ENCODE results near the gene PAQR4. TPM values are rescaled to one million over a fixed set of nuclear protein-coding genes. Genes with fewer than 3 reads are reported as not detected.

Gene PAQR4
- total RNA-seq, 1 experiment from 2014 or later, result 47.9 TPM

DNA sequence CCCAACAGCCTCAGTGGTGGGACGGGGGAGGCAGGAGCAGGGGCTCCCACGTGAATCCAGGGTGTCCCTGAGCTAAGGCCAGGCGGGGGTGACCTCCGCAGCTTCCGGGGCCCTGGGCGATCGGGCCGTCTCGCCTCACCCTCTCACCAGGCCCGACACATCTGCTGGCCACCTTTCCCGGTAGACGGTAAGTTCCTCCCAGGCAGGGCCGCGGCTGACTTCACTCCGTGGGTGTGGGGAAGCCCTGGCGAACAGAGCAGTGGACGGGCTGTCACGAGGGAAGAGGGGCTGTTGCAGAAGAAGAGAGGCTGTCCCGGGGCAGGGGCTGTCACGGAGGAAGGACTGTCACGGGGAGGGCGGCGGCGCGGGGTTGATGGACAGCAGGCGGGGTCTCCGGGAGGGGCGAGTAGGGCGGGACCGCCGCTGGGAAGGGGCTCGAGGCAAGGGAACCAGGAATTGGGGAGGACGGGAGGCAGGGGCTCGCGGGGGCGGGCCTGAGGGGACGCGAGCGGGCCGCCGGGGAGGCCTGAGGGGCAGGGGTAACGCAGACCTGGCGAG, 10.6 kb downstream of the PAQR4 start:
- no peak for DNase-seq (ENCODE audit: low read depth)

DNA sequence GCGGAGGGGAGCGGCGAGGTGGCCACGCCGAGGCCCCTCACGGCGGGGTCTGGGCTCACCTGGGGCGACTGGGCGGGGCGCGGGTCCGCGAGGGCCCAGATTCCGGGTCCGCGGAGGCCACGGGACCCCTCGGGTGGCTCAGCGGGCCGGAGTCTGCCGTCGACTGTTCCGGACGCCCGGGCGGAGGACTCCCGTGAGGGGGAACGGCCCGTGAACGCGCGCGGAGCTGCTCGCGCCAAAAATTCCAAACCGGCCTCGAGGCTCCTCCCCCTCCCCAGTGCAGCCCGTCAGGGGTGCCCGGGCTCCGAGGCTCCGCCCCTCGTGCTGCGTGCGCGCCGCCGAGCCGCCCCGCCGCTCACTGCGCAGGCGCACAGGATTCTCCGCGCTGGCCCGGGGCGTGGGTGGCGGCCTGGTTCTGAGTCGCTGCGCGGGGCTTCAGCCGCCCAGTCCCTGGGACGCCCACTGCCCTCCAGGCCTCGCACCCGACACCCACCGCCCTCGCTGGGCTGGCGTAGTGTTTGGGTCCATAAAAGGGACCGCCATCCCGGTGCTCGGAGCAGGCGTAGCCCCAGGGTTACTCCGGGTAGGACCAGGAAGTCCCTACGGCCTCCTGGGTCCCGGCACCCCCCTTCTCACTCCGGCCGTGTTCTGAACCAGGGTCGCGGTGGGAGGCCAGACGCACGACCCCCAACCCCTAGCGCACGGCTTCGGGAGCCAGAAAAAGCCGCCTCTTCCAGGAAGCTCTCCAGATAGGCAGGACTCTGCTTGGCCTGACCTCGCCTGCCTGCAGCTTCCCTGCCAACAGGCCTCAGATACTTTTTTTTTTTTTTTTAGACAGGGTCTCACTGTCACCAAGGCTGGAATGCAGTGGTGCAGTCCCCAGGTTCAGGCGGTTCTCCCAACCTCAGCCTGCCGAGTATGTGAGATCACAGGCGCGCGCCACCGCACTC, 11.4 kb downstream of the PAQR4 start, which contains the start of gene PKMYT1:
PKMYT1 (minus strand) TSS at position 220 of the 950 bp plus-strand sequence. CDS start 789 bp downstream, outside the sequence.
- DNase-seq (ENCODE audit: low read depth), result peak; percentile 82

DNA sequence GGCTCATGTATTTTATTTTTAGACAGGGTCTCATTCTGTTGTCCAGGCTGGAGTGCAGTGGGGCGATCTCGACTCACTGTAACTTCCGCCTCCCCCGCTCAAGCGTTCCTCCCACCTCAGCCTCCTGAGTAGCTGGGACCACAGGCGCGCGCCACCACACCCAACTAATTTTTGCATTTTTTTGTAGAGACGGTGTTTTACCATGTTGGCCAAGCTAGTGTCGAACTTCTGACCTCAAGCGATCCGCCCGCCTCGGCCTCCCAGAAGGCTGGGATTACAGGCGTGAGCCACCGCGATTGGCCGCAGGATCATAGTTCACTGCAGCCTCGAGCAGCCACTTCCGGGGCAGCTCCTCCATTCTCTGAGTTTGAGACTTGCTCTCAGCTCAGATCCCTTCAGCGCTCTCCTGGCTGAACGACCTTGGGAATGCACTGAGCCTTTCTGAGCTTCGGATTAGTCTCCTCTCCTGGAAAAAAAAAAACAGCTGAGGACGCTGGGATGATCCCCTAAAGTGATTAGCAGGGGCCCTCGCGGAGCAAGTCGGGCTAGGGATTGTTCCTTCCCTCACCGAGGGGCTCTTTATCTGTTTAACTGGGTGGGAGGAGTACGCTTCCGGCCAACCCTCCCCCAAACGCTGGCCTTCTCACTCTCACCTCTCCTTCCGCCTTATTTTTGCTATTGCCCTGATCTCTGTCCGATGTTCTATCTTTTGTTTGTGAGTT, 12.2 kb downstream of the PAQR4 start:
- no peak for DNase-seq (ENCODE audit: low read depth)

DNA sequence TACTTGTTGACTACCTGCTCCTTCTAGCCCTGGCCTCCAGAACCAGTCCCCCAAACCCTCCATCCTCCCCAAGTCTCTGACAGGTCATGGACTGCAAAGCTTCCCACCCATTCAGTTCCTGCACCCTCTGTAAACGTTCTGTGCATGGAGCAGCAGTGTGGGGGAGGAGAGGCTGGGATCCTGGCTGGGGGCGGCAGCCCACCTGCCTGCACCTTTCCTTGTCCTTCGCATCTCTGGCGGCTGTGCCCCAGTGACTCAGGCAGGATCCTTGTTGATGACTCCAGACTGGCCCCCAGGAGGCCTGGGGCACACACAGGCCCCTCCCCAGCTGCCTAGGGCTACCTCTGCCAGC, 12.7 kb downstream of the PAQR4 start:
- DNase-seq (ENCODE audit: low read depth), result no peak

GRCh38 chr16:2982402-2982801, 13.3 kb downstream of the PAQR4 start:
- DNase-seq (ENCODE audit: low read depth), result no peak

- DNase-seq (ENCODE audit: low read depth), result peak; percentile 88
These were observed 14.6 kb downstream of the PAQR4 start for GRCh38 chr16:2983706-2984136.

DNA sequence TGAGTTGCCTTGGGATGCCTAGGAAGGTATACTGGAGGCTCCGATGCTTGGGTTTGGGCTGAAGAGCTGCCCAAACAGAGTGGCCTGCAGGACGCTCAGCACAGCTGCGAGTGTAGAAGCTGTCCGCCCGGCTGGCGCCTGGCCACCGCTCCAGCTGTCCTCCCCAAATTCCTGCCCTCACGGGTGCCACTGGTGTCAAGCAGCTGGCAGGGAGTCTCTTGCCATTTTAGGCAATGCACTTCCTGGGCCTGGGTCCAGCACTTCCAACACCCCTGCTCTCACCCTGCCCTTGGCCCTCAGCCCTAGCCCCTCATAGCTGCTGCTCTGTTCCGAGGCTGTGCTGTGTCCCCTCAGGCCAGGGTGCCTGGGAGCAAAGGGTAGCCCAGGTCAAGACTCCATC, 16.3 kb downstream of the PAQR4 start:
- no peak for DNase-seq (ENCODE audit: low read depth)

DNA sequence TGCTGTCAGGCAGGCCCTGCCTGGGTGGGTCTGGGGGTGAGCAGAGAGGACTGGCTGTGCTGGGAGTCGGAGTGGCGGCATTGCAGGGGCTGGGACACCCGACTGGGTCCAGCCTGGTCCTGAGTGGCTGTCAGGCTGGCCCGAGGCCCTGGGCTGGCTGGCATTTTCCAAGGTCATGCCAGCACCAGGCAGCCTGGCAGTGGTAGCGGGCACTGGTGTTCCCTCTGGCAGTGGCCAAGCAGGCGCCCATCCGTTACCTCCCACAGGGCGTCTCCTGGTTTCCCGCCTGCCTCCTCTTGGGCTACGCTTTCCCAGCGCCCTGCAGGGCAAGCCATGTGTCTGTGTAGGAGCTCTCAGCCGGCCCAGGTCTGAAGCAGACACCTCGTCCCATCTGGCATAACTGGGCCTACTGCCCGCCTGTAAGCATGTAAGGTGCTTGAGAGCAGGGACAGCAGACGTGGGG, 16.8 kb downstream of the PAQR4 start:
- DNase-seq (ENCODE audit: low read depth), result no peak

DNA sequence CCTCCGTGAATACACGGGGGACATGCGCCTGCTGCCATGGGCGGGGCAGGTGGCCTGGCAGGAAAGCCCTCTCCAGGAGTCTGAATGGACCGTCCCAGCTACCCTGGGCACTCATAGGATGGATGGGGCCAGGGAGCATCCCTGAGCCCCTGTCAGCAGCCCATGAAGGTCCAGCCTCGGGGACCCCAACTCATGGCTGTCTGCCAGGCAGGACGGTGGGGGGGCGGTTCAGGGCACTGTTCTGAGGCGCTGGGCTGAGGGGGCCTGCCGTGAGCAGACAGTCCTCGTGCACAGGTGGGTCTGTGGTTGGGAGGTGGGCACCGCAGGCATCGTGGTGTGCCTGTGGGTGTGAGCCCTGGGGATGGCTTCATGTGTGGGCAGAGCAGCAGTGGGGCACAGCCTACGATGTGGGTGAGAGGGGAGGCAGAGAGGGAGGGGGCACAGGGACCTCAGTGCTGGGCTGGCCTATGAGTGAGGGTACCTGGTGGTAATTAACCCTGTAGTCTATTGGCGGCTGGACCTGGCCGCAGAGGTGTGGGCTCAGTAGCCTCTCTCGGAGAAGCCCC, 17.6 kb downstream of the PAQR4 start:
- no peak for DNase-seq (ENCODE audit: low read depth)

DNA sequence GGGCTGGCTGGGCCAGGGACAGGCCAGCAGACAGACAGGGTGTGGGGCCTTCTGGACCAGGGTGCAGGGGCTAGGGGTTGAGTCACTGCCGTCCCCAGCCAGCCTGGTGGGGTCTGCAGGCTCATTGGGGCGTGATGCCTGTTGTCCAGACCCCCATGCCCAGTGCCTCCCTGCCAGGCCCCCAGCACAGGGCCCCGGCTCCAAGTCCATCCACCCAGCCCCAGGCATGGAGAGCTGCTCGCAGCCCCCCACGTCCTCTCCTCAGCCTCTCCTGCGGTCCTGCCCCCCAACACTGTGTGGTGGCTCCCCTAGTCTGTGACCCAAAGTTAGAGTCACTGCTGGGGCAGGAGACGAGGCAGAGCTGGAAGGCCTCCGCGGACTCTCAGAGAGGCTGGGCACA, 18.1 kb downstream of the PAQR4 start:
- DNase-seq (ENCODE audit: low read depth), result no peak

- DNase-seq (ENCODE audit: low read depth), result no peak
These were observed 18.7 kb downstream of the PAQR4 start for GRCh38 chr16:2987833-2988232.

DNA sequence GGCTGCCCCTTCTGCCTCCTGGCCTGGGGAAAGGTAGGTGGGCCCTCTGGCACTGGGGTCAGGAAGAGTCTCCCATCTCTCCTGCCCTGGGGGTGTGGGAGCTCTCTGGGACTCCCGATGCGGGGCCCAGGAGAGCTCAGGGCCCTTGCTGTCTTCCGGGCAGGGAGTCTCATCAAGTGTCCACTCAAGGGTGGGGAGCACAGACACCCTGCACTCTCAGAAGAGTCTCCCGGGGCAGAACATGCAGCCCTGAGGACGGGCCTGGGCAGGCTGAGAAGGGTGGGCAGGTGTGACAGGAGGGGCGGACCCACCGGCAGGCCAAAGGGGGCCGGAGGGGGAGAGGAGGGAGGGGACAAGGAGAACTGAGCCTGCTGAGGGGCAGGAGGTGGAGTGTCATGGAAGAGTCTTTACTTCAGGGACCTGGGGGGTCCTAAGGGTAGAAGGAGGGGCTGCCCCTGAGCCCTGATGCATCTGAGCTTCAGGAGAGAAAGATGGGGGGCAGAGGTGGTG, 19.5 kb downstream of the PAQR4 start:
- no peak for DNase-seq (ENCODE audit: low read depth)

GRCh38 chr16:2990891-2991290, 21.7 kb downstream of the PAQR4 start:
- no peak for DNase-seq (ENCODE audit: low read depth)

- no peak for DNase-seq (ENCODE audit: low read depth)
These were observed 22.6 kb downstream of the PAQR4 start for GRCh38 chr16:2991566-2992261.

GRCh38 chr16:2992383-2993081, 23.4 kb downstream of the PAQR4 start:
- no peak for DNase-seq (ENCODE audit: low read depth)

DNA sequence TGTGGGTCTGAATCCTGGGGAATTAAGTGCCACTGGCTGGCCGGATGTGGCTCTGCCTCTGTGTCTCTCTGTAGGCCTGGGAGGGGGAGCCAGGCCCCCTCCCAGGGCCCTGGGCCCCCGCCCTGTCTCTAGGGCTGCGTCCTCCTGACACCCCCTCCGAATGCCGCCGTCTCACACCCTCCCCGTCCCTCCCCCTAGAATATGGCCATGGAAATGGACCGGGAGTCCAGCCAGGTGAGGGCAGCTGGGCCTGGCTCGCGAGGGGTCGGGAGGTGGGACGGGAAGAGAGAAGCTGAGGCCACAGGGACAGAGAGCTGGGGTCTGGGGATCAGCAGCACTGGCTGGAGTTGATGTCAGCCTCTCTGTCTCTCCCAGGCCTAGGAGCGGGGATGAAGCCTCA, 27.1 kb downstream of the PAQR4 start:
- no peak for DNase-seq (ENCODE audit: low read depth)

DNA sequence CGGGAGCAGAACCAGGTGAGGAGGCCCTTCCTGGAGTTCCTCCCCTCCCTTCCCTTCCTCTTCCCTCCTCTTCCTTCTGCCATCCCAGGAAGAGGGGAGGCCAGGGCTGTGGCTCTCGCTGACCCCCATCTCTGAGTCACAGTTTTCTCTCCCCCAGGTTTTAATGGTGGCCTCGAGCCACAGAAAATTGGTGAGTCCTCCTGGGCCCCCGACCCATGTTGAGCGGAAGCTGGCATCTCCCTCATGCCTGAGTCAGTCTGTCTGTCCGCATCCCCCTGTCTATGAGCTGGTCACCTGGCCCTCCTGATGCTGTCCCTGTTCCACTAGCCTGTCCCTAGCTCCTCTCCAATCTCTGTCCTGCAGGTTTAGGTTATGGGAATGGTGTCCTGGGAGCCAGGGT, 30.8 kb downstream of the PAQR4 start:
- DNase-seq (ENCODE audit: low read depth), result no peak

DNA sequence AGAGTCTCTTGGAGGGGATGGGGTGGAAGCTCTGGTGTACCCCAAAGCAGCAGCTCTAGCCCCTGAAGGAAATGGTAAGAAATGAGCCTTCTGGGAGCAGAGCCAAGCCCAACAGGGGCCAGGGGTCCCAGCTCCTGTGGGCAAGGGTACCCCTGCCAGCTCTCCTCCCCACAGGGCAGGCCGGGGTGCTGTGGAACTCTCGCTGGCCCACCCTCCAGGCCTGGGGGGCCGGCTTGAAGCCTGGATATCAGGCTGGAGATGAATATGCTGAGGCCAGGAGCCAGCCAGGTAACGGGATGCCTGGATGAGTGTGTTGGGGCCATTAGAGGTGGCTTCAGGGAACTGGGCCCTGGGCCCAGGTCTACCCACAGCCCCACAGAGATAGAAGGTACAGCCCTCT, 31.4 kb downstream of the PAQR4 start:
- DNase-seq (ENCODE audit: low read depth), result no peak

GRCh38 chr16:3001316-3001715, 32.2 kb downstream of the PAQR4 start:
- no peak for DNase-seq (ENCODE audit: low read depth)

DNA sequence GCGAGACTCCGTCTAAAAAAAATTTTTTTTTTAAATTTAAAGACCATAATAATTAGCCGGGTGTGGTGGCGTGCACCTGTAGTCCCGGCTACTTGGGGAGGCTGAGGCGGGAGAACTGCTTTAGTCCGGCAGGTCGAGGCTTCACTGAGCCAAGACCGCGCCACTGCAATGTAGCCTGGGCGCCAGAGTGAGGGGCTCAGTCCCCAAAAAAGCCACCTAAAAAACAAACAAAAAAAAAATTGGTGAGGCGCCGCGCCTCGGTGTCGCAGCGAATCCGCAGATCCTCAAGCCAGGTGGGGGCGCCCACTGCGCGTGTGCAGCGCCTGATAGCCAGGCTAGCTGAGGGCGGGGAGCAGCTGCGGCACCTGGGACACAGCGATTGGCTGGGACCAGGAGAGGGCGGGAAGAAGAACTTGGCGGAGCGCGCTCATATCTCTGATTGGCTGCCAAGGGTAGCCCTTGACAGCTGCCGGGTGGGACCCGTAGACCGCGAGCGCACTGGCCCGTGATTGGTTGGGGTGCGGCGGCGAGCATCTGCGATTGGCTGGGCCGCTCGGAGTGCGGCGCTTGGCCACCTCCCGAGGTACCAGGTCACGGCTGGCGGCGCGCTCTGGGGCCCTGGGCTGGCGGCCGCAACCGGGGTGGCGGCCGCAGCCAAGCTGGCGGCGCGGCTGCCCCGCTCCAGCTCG, 34.6 kb downstream of the PAQR4 start:
- peak; percentile 99 for DNase-seq (ENCODE audit: low read depth)
